ENCODE data around the gene DNAJC10. TPM values are rescaled to one million over a fixed set of nuclear protein-coding genes. Genes with fewer than 3 reads are reported as not detected.

Gene DNAJC10
- total RNA-seq, 4 donors from 2014 or later, result 39.1 to 46.9 (median 39.5) TPM

DNA sequence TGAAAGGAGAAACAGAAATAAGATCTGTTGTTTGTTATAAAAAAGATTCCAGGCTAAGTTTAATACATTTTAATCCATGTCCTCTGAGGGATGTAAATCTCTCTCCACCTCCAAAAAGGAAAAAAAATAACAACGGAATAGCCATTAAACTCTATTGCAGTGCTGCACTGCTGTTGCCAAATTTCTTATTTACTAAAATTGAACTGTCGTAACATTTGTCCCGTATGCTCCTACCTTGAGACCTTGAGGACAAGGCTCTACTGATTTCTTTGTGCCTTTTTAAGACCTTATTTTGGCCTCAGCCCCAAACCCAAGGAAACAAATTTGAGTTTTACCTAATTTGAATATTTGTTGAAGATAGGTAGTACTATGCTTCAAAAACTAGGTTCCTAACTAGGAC is 94.0 kb downstream of the DNAJC10 start:
- H3K27me3 ChIP-seq, result no peaks in the 10 kb centered on the region
- intact Hi-C loops (cut with DNase I), result no loop called here
- H3K4me3 ChIP-seq, result no peak overlapping the region
- no peak for TF ChIP-seq EP300 (IDR thresholded peaks at IDR 0.05)
- no peak for TF ChIP-seq POLR2AphosphoS5 (IDR thresholded peaks at IDR 0.05)
- no peak for TF ChIP-seq POLR2A (IDR thresholded peaks at IDR 0.05; ENCODE audit: low read depth)
- TF ChIP-seq, protein P1, sequence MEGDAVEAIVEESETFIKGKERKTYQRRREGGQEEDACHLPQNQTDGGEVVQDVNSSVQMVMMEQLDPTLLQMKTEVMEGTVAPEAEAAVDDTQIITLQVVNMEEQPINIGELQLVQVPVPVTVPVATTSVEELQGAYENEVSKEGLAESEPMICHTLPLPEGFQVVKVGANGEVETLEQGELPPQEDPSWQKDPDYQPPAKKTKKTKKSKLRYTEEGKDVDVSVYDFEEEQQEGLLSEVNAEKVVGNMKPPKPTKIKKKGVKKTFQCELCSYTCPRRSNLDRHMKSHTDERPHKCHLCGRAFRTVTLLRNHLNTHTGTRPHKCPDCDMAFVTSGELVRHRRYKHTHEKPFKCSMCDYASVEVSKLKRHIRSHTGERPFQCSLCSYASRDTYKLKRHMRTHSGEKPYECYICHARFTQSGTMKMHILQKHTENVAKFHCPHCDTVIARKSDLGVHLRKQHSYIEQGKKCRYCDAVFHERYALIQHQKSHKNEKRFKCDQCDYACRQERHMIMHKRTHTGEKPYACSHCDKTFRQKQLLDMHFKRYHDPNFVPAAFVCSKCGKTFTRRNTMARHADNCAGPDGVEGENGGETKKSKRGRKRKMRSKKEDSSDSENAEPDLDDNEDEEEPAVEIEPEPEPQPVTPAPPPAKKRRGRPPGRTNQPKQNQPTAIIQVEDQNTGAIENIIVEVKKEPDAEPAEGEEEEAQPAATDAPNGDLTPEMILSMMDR (IDR thresholded peaks at IDR 0.05), result no peak
- no peak overlapping the region for H3K27ac ChIP-seq (replicated peaks in 1 of 4)
- no peaks in the 10 kb centered on the region for H3K36me3 ChIP-seq
- DNase-seq (ENCODE audit: extremely low spot score), result no peak
- H3K9me3 ChIP-seq, result no peaks in the 10 kb centered on the region
- WGBS, result 87% methylated on average over 3 of the region's 3 CpGs
- no peaks in the 10 kb centered on the region for H3K4me1 ChIP-seq

DNA sequence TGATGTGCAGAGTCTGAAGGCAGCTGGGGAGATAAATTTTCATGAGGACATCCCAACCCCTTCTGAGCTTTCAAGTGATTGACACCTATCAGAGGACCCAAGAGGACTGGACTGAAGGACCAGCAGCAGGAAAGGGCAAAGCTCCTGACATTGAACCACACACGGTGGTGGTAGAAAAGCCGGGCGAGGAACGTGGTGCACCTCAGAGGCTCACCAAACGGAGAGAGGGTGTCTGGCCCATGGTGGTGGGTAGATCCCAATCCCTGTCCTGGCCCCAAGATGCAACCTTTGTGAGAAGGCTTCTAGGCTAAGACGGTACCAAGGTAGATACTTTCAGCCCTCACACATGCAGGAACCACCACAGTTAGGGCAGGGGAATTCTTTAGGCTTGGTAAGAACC is 98.3 kb downstream of the DNAJC10 start:
- no peak for DNase-seq (ENCODE audit: extremely low spot score)
- Histone ChIP-seq H3K36me3 (no peaks in the 10 kb centered on the region), H3K27me3 (no peaks in the 10 kb centered on the region), H3K27ac (replicated peaks in 1 of 4) (no peak overlapping the region), H3K4me3 (no peak overlapping the region), H3K4me1 (peaks cover 9 to 30% (median 27%) of the 10 kb centered on the region in 4 donors), H3K9me3 (no peaks in the 10 kb centered on the region)
- intact Hi-C loops (cut with DNase I), result no loop called here
- TF ChIP-seq EP300 (IDR thresholded peaks at IDR 0.05), result no peak
- TF ChIP-seq, protein P1 (IDR thresholded peaks at IDR 0.05), result no peak
- no peak for TF ChIP-seq POLR2A (IDR thresholded peaks at IDR 0.05; ENCODE audit: low read depth)
- TF ChIP-seq POLR2AphosphoS5 (IDR thresholded peaks at IDR 0.05), result no peak
- 87% methylated on average over 6 of the region's 6 CpGs for WGBS

DNA sequence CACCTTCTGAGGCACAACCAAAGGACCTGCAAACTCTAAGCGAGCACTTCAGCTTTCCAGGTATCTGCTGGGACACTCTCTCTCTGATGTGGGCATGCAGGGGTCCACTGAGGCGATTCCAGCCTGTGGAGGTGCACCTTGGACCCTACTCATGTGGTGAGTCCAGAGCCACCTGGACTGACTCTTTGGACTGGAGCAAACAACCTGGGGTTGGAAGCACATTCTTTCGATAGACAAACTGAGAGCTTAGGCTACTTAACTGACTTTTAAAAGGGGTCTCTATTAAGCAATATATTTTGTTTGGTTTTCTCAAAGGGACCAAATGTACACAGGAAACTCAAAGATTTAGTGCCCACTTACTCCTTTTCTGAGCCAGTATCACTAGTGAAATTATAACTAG is 98.7 kb downstream of the DNAJC10 start:
- Histone ChIP-seq H3K9me3 (no peaks in the 10 kb centered on the region), H3K36me3 (no peaks in the 10 kb centered on the region), H3K4me3 (no peak overlapping the region), H3K27ac (replicated peaks in 1 of 4) (no peak overlapping the region), H3K4me1 (peaks cover 9 to 32% (median 29%) of the 10 kb centered on the region in 4 donors), H3K27me3 (no peaks in the 10 kb centered on the region)
- no peak for TF ChIP-seq EP300 (IDR thresholded peaks at IDR 0.05)
- no peak for TF ChIP-seq POLR2A (IDR thresholded peaks at IDR 0.05; ENCODE audit: low read depth)
- TF ChIP-seq POLR2AphosphoS5 (IDR thresholded peaks at IDR 0.05), result no peak
- 96% methylated on average over 3 of the region's 3 CpGs for WGBS
- intact Hi-C loops (cut with DNase I), result no loop called here
- DNase-seq (ENCODE audit: extremely low spot score), result no peak

DNA sequence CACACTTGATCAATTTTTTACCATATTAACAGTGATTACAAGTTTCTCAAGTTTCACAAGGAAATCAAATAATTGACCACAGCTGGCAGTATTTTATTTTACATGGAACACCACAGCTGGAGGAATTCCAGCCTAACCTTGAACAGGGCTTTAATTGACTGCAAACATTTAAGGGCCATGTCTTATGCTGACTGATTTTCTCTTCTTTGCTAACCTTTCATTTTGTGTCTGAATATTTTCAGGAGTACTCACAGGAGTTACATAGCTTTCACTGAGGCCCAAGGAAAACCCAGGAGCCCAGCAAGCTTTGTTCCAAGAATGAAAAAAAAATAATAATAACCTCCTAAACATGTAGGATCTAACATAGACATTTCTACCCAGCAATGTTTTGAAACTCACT is 100.8 kb downstream of the DNAJC10 start:
- Histone ChIP-seq H3K27me3 (no peaks in the 10 kb centered on the region), H3K36me3 (no peaks in the 10 kb centered on the region), H3K27ac (replicated peaks in 1 of 4) (no peak overlapping the region), H3K4me1 (peaks cover 9 to 32% (median 29%) of the 10 kb centered on the region in 4 donors), H3K4me3 (no peak overlapping the region), H3K9me3 (no peaks in the 10 kb centered on the region)
- intact Hi-C loops (cut with DNase I), result no loop called here
- no peak for TF ChIP-seq EP300 (IDR thresholded peaks at IDR 0.05)
- TF ChIP-seq POLR2A (IDR thresholded peaks at IDR 0.05; ENCODE audit: low read depth), result no peak
- no peak for TF ChIP-seq POLR2AphosphoS5 (IDR thresholded peaks at IDR 0.05)
- TF ChIP-seq, protein P1 (IDR thresholded peaks at IDR 0.05), result no peak
- DNase-seq (ENCODE audit: extremely low spot score), result no peak

DNA sequence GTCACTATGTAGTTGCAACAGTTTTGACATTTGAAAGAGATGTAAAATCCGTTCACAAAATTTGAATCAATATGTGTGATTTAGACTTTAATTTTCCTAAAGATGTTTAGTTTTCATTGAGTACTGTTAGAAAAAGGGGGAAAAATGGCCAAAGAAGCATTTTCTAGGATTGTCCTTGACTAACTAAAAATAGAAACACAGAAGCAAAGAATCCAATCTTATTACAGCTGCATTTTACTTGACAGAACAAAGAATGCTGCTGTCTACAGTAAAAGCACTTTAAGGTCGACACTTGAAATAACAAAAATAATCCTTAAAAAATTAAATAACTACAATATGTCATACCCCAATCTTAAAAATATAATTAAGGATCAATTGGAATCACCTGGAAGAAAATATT is 101.5 kb downstream of the DNAJC10 start:
- intact Hi-C loops (cut with DNase I), result no loop called here
- Histone ChIP-seq H3K4me1 (peaks cover 9 to 32% (median 29%) of the 10 kb centered on the region in 4 donors), H3K36me3 (no peaks in the 10 kb centered on the region), H3K27ac (replicated peaks in 1 of 4) (no peak overlapping the region), H3K4me3 (no peak overlapping the region), H3K27me3 (no peaks in the 10 kb centered on the region), H3K9me3 (no peaks in the 10 kb centered on the region)
- WGBS, result 49% methylated on average over 2 of the region's 2 CpGs
- TF ChIP-seq EP300 (IDR thresholded peaks at IDR 0.05) (no peak), POLR2A (IDR thresholded peaks at IDR 0.05; ENCODE audit: low read depth) (no peak), POLR2AphosphoS5 (IDR thresholded peaks at IDR 0.05) (no peak)
- TF ChIP-seq, protein P1 (IDR thresholded peaks at IDR 0.05), result no peak
- no peak for DNase-seq (ENCODE audit: extremely low spot score)
